Raji (cell line): ENCODE results near the gene FNDC3B.

Experiments
- POLR2A ChIP-seq: IDR thresholded peaks from 2 replicates; pipeline ENCODE4 v1.6.1; 2011; ENCODE audit warnings: low read depth, low read length, control low read depth; ENCODE audit not compliant: insufficient read depth

Gene FNDC3B

GRCh38 chr3:172148702-172149565 is 109.6 kb downstream of the FNDC3B start:
- TF ChIP-seq POLR2A = no peak

- TF ChIP-seq POLR2A = no peak
Observed at GRCh38 chr3:172150268-172150667, 110.9 kb downstream of the FNDC3B start.

GRCh38 chr3:172150913-172151650 is 111.7 kb downstream of the FNDC3B start:
- TF ChIP-seq POLR2A = no peak

GRCh38 chr3:172151651-172152649 is 112.6 kb downstream of the FNDC3B start:
- TF ChIP-seq POLR2A = no peak

GRCh38 chr3:172152874-172153273 is 113.5 kb downstream of the FNDC3B start:
- TF ChIP-seq POLR2A = no peak

- TF ChIP-seq POLR2A = no peak
Observed at GRCh38 chr3:172153335-172153861, 114.0 kb downstream of the FNDC3B start.

- TF ChIP-seq POLR2A = no peak
Observed at GRCh38 chr3:172154768-172155664, 115.6 kb downstream of the FNDC3B start.

- TF ChIP-seq POLR2A = no peak
Observed at GRCh38 chr3:172155897-172156585, 116.7 kb downstream of the FNDC3B start.

GRCh38 chr3:172156586-172156955 is 117.2 kb downstream of the FNDC3B start:
- TF ChIP-seq POLR2A = no peak

- no peak for TF ChIP-seq POLR2A
Observed at GRCh38 chr3:172157564-172158258, 118.3 kb downstream of the FNDC3B start.

GRCh38 chr3:172158741-172159140 is 119.4 kb downstream of the FNDC3B start:
- TF ChIP-seq POLR2A = no peak

- TF ChIP-seq POLR2A = no peak
Observed at GRCh38 chr3:172159376-172159775, 120.0 kb downstream of the FNDC3B start.
